NCI-H2029 (cell line): ENCODE data around the gene DDX1.
"Not testable (repeated sequence)": the region's sequence is repeated elsewhere in the genome, so short reads cannot be mapped to it uniquely, and the experiment has no call there.

Source experiments
- DNase-seq: peaks from one replicate; lab custom pipeline; 2025; lab: John Stamatoyannopoulos, UW

Gene DDX1

GRCh38 chr2:15595342-15595905 lies 3.8 kb downstream of the DDX1 start:
- no peak for DNase-seq

DNA sequence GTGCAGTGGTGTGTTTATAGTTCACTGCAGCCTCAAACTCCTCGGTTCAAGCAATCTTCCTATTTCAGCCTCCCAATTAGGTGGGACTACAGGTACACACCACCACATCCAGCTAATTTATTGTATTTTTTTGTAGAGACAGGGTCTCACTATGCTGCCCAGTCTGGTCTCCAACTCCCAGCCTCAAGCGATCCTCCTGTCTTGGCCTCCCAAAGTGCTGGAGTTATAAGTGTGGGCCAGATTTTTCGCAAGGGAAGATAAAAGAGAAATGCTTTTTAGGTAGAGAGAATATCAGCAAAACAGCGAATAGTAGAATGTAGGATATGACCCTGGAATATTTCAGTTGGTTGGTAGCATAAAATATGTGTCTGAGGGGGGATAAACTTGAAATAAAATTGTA lies 4.3 kb downstream of the DDX1 start:
- DNase-seq = no peak

DNA sequence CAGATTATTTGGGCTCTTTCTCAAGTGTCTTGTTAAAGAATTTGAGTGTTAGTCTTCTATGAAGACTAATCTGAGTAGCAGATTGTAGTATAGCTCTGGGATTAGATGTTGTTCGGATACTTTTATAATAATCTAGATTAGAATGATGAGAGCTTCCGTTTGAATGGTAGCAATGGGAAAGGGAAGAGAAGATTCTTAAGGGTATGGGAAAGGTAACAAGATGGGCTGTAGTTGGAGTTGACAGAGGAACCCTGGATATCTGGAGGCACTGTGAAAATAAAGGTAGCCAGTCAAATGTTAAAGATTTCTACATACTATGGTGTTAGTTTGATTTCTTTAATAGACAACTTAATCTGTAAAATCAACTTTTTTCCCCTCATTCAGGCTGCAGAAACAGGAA lies 4.7 kb downstream of the DDX1 start:
- DNase-seq = no peak

DNA sequence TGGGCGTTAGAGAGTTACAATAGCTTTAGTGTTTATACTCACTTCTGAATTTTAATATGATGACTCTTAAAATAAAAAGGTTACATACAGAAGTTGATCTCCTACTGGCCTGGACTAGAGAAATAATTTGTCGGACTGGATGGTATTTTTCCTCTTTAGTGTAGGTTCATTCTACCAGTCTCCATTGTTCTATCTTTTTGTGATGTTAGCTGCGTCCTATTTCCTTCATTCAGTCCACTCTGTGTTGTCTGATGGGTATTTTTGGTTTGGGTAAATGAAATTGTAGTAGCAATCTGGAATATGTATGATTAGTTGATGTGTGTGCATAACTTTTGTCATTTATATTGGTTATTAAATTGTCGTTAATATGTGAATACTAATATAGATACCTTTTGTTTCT lies 5.3 kb downstream of the DDX1 start:
- no peak for DNase-seq

DNA sequence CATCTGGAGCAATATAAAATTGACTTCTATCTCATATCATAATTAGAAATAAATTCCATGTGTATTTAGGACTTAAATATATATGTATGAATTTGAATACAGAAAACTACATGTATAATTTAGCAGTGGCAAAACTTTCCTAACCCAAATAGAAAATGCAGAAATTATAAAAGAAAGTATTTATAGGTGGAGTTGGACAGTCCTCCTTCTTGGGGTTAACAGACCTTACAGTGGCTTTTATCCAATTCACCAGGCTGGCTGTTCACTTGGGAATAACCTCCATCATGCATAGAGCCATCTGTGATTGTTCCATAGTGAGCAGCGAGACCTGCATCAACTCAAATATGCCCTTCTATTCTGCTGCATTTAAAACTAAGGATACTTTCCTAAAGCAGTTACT lies 8.3 kb downstream of the DDX1 start:
- DNase-seq = no peak

DNA sequence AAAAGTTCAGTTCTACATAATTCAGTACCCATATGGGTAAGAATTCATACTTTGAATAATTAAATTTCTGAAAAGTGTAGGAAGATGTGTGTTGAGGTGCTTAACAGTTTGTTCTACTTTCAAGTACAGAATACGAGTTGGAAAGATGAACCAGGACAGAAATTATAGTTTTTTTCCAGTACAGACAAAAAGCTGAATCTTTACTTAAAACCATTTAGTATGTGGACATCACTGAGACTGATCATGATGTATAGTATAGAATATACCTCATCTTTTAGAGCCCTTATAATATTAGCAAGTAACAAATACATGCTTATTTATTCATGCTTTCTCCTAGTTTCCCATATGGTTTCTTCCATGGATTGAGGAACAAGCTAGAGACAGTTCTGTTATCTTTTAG lies 10.0 kb downstream of the DDX1 start:
- DNase-seq = no peak

DNA sequence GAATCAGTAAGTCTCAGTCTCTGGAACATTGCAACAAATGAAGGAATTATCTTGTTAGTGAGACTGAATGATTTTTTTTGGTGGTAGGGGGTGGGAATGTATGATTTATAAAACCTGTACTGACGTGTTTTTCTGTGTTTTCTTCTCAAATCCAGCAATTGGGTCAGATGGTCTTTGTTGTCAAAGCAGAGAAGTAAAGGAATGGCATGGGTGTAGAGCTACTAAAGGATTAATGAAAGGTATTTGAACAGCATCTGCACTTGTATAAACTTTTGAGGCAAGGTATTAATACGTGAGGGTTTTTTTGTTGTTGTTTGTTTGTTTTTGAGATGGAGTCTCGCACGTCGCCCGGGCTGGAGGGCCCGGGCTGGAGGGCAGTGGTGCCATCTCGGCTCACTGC lies 10.7 kb downstream of the DDX1 start:
- no peak for DNase-seq

DNA sequence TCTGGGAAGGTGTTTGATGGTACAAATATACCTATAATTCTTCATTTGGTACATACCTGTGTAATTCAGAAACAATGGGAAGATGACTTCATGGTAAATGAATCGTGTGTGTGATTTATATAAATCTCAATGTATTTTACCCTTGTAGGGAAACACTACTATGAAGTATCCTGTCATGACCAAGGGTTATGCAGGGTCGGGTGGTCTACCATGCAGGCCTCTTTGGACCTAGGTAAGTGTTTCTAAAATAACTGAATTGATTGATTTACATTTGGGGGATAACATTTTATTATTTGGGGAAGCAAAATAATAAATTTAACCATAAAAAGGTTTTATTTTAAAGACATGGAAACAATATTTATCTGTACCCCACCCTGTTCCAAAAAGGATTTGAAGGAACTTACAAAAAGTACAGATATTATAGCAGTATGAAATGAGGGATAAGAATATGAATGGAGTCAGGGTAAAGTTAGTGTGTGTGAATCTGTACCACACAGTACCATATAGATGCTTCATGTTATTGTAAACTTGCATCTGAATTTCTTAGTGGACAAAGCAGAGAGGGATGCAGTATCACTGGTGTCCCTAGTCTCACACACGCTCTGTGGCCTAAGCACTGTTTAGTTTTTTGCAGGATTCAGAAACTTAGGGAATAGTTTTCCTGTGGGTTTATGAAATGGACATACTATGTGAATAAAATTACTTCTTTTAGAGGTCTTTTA lies 11.5 kb downstream of the DDX1 start:
- DNase-seq = no peak

DNA sequence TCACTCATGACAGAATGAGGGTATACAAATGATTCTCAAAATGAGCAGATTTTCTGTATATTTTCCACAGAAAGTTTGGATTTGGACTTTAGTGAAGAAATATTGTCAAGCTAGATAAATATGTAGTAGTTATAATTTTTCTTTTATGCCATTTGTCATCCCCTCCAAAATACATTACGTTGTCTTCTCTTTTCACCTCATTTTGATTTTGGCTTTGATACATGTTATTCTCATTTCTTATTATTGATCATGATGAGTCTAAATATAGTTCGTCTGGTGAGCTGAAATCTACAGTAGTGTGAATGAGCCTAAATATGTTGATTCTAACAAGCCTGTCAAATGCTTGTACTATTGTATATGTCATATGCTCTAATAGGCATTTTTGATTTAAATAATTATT lies 12.3 kb downstream of the DDX1 start:
- no peak for DNase-seq

DNA sequence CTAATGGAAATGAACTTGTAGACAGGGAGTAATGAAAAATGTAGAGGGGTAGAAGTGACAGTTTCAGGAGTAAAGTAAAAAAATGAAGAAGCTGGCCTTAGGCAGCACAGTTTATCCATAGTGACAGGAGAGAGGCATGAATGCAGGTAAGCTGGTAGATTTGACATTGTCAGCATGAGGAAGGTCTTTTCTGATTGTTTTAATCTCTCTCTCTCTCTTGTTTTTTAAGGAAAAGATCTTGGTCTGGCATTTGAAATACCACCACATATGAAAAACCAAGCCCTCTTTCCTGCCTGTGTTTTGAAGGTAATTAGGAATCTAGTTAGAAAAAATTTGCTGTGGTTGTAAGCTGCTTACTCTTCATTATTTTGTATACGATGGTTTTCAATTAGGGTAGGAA lies 14.1 kb downstream of the DDX1 start:
- DNase-seq = no peak

DNA sequence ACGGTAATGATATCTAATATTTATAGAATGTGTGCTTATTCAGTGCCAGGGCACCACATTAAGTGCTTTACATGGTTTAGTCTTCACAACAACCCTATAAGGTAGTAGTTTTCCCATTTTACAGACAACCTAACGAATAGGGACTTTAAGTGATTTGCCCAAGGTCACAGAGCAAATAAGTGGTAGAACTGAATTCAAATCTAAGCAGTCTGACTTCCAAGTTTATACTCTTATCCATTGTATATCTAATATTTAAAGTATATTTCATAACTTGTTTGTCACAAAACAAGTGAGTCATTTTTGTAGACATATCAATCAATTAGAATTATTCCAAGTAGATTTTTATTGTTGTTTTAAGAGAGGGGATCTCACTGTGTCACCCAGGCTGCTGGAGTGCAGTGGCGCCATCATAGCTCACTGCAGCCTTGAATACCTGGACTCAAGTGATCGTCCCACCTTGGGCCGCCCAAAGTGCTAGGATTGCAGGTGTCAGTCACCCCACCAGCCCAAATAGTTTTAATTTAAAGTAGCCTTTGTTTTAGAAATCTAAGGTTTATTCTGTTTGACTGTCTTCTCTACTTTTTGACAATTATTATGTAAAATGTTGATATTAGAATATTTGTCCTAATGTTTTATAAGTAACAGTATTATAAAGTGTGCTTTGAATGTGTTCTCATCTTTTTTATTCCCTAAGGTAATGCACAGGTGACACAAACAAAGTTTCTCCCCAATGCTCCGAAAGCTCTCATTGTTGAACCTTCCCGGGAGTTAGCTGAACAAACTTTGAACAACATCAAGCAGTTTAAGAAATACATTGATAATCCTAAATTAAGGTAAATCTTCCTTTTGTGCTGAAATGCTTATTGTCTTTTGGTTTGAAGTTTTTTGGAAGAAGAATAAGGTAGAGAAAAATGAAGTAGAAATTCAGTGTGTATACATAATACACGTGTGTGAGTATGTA lies 15.1 kb downstream of the DDX1 start:
- DNase-seq = no peak

- DNase-seq = no peak
Observed at GRCh38 chr2:15607709-15608391, 16.2 kb downstream of the DDX1 start.

DNA sequence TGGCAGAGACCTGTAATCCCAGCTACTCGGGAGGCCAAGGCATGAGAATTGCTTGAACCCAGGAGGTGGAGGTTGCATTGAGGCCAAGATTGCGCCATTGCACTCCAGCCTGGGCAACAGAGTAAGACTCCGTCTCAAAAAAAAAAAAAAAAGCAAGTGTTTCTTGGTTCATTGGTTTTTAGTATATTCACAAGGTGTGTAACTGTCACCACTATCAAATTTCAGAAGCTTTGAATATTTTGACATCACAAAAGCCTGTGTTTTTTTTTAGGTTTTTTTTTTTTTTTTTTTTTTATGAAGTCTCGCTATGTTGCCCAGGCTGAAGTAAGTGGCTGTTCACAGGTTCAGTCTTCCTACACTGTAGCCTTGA lies 16.7 kb downstream of the DDX1 start:
- no peak for DNase-seq

- no peak for DNase-seq
Observed at GRCh38 chr2:15609341-15610042, 17.8 kb downstream of the DDX1 start.

DNA sequence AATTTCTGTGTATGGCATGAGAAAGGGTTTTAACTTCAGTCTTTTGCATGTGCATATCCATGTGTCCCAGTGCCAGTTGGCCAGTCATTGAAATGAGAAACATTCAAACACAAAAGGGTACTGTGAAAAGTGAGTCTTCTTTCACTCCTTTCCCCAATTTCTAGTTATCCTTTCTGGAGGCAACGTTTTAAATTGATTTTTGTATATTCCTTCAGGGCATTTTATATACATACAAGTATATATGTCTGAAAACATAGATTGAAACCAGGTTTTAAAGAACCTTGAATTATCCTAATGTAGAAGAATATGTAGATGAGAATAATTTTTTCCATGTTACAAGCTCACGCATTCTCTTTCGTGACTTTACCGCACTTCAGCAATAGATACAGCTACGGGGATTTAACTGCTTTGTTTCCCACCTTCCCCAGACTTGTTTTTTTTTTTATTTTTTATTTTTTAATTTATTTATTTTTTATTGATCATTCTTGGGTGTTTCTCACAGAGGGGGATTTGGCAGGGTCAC lies 18.8 kb downstream of the DDX1 start:
- DNase-seq = no peak

GRCh38 chr2:15612101-15612500 lies 20.4 kb downstream of the DDX1 start:
- not testable (repeated sequence) for DNase-seq

DNA sequence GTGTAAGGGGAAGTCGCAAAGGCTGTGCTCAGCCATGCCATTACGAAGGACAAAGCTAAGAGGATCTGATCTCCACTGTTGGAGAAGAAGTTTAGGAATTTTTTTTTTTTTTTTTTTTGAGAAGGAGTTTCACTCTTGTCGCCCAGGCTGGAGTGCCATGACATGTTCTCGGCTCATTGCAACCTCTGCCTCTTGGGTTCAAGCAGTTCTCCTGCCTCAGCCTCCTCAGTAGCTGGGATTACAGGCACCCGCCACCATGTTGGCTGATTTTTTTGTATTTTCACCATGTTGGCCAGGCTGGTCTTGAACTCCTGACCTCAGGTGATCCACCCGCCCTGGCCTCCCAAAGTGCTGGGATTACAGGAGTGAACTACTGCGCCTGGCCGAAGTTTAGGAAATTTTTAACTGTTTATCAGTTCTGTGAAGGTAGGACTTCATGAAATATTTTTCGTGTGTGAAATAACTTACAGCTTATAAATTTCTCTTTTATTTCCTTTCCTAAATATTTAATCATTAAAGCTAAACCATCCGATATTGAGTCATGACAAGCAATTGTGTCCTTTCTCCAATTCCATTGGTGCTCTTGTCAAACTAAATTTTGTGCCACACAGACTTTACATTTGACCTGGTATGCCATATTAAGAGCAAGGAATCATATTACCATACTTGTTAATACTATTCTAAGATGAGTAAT lies 22.2 kb downstream of the DDX1 start:
- no peak for DNase-seq

DNA sequence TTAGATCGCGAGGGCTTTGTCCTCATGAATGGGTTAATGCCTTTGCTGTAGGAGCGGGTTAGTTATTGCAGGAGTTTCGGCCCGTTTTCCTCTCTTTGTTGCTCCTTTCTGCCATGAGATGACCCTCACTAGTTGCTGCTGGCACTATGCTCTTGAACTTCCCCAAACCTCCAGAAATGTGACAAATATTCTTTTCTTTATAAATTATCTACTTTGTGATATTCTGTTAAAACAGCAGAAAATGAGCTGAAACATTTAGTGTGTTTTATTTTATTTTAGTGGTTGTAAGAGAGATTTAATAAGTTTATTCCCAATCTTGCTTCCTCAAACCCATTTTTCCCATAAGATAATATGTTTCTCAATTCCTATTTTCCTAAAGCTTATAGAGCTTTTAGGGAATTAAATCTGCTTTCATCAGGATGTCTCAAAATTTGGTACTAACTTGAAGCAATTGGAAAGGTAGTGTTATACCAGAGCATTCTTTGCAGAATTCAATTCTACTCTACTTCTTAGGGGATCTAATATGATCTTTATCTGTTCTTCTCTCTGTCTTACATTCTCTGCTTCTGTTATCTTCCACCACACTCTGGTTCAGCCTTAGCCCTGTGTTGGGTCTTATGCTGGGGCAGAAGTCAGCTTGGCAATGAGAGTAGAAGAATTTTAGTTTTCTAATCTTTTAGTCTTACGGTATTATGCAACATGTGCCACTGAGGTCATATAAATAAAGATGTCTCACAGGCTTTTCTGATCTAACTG lies 23.1 kb downstream of the DDX1 start:
- DNase-seq = no peak

DNA sequence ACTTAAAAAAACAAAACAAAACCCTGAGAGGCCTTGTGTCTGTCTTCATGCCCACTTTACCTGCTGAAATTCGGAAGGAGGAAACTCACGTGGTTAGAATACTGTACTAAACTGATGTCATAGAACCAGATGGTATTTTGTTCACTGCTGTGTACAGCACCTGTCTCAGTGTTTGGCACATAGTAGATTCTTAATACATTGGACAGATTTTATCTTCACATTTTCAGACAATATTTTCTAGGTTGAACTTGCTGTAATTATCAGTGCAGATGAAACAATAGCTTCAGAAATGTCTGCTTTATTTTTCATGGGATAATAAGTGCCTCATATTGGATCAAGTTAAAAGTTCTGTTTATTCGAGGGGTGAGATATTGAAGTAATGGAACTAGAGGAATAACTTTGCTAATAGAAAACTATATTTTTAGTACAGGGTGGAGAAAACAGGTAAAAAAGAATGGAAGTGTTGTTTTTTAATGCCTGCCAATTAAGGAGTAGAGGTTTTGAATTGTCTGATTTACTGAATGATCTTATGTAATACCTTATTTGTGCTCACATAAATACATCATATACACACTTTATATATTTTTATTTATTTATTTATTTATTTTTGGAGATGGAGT lies 23.7 kb downstream of the DDX1 start:
- no peak for DNase-seq

- DNase-seq = no peak
Observed at GRCh38 chr2:15616429-15616828, 24.8 kb downstream of the DDX1 start.
